ENCODE data around the gene NSD1.

DNA sequence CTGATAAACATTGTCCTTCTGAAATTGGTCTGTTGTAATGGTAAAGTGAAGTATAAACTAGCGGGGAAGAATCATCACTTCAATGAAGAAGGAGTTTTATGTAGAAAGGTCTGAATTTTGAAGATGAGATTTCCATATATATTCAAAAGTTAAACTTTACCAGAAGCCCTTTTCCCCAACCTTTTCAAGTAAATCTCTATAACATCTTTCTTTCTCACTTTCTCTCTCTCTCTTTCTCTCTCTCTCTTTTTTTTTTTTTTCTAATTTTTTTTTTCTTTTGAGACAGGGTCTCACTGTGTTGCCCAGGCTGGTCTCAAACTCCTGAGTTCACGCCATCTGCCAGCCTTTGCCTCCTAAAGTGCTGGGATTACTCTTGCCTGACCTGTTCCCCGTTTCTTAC is 78.7 kb downstream of the NSD1 start:
- TF ChIP-seq, protein P1, sequence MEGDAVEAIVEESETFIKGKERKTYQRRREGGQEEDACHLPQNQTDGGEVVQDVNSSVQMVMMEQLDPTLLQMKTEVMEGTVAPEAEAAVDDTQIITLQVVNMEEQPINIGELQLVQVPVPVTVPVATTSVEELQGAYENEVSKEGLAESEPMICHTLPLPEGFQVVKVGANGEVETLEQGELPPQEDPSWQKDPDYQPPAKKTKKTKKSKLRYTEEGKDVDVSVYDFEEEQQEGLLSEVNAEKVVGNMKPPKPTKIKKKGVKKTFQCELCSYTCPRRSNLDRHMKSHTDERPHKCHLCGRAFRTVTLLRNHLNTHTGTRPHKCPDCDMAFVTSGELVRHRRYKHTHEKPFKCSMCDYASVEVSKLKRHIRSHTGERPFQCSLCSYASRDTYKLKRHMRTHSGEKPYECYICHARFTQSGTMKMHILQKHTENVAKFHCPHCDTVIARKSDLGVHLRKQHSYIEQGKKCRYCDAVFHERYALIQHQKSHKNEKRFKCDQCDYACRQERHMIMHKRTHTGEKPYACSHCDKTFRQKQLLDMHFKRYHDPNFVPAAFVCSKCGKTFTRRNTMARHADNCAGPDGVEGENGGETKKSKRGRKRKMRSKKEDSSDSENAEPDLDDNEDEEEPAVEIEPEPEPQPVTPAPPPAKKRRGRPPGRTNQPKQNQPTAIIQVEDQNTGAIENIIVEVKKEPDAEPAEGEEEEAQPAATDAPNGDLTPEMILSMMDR (IDR thresholded peaks at IDR 0.05; ENCODE audit: poor library complexity), result no peak
- TF ChIP-seq EZH2 (IDR thresholded peaks at IDR 0.05; ENCODE audit: borderline replicate concordance), result no peak
- no peak for TF ChIP-seq EZH2phosphoT487 (IDR thresholded peaks at IDR 0.05; ENCODE audit: low read depth, severe bottlenecking, unreplicated experiment)
